ENCODE data around the gene UBE4B.
"Not testable (repeated sequence)": the region's sequence is repeated elsewhere in the genome, so short reads cannot be mapped to it uniquely, and the experiment has no call there.

The UBE4B gene

DNA sequence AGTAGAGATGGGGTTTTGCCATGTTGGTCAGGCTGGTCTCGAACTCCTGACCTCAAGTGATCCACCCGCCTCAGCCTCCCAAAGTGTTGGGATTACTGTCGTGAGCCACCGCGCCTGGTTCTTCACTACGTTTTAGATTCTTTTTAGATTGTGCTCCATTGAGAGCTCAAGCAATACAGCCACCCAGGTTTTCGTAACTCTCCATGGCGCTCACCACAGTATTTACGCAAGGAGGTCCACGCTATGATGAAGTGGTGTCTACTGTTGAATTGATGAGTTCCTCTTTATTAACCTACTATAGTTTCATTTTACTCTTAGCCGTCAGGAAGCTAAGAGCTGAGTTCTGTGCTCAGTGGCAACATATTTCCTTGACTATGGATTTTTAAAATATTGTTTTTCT lies 175.8 kb downstream of the UBE4B start:
- peaks cover 23% of the 10 kb centered on the region for H3K4me1 Mint-ChIP-seq (ENCODE audit: low read depth)
- H3K9me3 Mint-ChIP-seq (ENCODE audit: low read depth), result no peaks in the 10 kb centered on the region
- H3K36me3 Mint-ChIP-seq, result no peaks in the 10 kb centered on the region
- H3K27me3 Mint-ChIP-seq, result no peaks in the 10 kb centered on the region
- no peak overlapping the region for H3K27ac Mint-ChIP-seq
- H3K4me3 Mint-ChIP-seq, result peak overlapping the region; percentile 38

- Mint-ChIP-seq H3K4me1 (ENCODE audit: low read depth) (peaks cover 23% of the 10 kb centered on the region), H3K36me3 (no peaks in the 10 kb centered on the region), H3K27ac (peak overlapping the region; percentile 80), H3K9me3 (ENCODE audit: low read depth) (no peaks in the 10 kb centered on the region), H3K27me3 (no peaks in the 10 kb centered on the region), H3K4me3 (peak overlapping the region; percentile 91)
Observed at GRCh38 chr1:10209590-10209904, 176.8 kb downstream of the UBE4B start.

GRCh38 chr1:10209905-10210810 lies 177.4 kb downstream of the UBE4B start, which contains the start of gene KIF1B:
KIF1B (plus strand) TSS chr1:10210570; CDS start chr1:10232329, 21,759 bp downstream.
- Mint-ChIP-seq H3K4me1 (ENCODE audit: low read depth) (peaks cover 23% of the 10 kb centered on the region), H3K36me3 (no peaks in the 10 kb centered on the region), H3K27me3 (no peaks in the 10 kb centered on the region), H3K27ac (peak within 1 kb of the TSS; percentile 80), H3K4me3 (peak within 1 kb of the TSS; percentile 91), H3K9me3 (ENCODE audit: low read depth) (no peaks in the 10 kb centered on the region)

DNA sequence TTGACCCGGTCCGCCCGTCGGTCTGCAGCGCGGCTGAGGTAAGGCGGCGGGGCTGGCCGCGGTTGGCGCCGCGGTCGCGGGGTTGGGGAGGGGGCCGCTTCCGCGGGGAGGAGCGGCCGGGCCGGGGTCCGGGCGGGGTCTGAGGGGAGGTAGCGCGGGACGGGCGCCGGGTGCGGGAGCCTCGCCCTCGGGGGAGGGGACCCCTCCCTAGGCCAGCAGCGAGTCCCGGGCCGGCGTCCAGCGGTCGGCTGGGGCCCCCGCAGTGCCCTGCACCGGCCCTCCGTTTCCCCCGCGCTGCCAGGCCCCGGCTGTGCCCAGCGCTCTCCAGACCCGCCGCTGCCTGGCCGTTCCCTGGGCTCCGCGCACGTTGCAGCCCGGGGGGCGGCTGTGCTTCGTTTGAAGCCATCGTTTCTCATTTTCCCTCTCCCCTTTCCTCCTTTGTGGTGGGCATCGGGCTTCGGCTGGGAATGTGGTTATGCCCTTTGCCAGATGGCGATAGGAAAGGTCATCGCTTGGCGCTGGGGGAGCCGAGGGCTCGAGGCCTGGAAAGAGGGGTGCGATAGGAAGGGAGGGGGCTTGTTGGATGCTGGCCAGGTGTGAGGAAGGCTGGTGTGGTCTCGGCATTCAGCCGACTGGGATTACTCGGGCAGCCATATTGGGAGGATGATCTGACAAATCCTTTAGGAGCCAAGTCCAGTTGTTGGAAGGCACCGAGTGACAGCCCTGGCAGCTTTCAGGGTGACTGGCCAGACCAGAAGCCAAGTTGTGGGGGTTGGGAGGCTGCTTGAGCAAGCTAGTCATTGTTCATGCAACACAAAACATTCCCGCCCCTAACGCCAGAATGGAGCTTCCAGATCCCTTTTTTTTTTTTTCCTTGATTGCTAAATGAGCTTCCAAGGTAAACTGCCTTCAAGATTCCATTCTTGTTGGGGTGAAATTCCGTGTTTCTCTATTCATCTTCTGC lies 178.4 kb downstream of the UBE4B start:
- no peaks in the 10 kb centered on the region for H3K36me3 Mint-ChIP-seq
- H3K4me1 Mint-ChIP-seq (ENCODE audit: low read depth), result peaks cover 27% of the 10 kb centered on the region
- no peaks in the 10 kb centered on the region for H3K9me3 Mint-ChIP-seq (ENCODE audit: low read depth)
- peak overlapping the region; percentile 58 for H3K27ac Mint-ChIP-seq
- no peaks in the 10 kb centered on the region for H3K27me3 Mint-ChIP-seq
- H3K4me3 Mint-ChIP-seq, result peak overlapping the region; percentile 71

- H3K4me3 Mint-ChIP-seq, result peak overlapping the region; percentile 71
- H3K36me3 Mint-ChIP-seq, result no peaks in the 10 kb centered on the region
- peaks cover 32% of the 10 kb centered on the region for H3K4me1 Mint-ChIP-seq (ENCODE audit: low read depth)
- H3K9me3 Mint-ChIP-seq (ENCODE audit: low read depth), result no peaks in the 10 kb centered on the region
- H3K27ac Mint-ChIP-seq, result peak overlapping the region; percentile 18
- H3K27me3 Mint-ChIP-seq, result no peaks in the 10 kb centered on the region
Observed at GRCh38 chr1:10211805-10212410, 179.2 kb downstream of the UBE4B start.

GRCh38 chr1:10212476-10212875 lies 179.7 kb downstream of the UBE4B start:
- Mint-ChIP-seq H3K27ac (no peak overlapping the region), H3K36me3 (no peaks in the 10 kb centered on the region), H3K27me3 (no peaks in the 10 kb centered on the region), H3K9me3 (ENCODE audit: low read depth) (no peaks in the 10 kb centered on the region), H3K4me3 (peak overlapping the region; percentile 71), H3K4me1 (ENCODE audit: low read depth) (peaks cover 32% of the 10 kb centered on the region)

DNA sequence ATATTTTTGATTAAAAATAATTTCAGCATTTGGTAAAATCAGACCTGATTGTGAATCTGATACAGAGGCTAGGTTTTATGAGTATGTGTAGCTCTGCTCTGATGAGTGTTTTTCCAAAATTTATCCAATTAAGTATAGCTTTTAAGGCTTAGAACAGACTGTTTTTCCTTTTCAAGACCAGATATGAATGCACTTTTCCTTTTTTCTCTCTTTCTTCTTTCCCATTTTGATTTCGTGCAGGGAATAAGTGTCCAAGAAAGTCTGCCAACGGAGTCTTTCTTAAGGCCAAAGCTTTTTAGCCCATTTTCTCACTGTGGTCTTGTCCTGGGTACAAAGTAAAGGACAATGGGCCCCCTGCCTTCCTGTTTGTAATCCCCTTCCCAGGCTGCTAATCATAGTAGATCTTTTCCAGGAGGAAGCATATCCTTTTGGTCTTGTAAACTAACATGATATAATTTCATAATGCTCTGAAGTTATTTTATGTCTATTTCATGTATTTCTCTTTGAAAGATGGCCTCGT lies 180.5 kb downstream of the UBE4B start:
- no peak overlapping the region for H3K4me3 Mint-ChIP-seq
- H3K9me3 Mint-ChIP-seq (ENCODE audit: low read depth), result no peaks in the 10 kb centered on the region
- H3K27ac Mint-ChIP-seq, result no peak overlapping the region
- no peaks in the 10 kb centered on the region for H3K27me3 Mint-ChIP-seq
- H3K4me1 Mint-ChIP-seq (ENCODE audit: low read depth), result peaks cover 37% of the 10 kb centered on the region
- no peaks in the 10 kb centered on the region for H3K36me3 Mint-ChIP-seq

- H3K4me3 Mint-ChIP-seq, result no peak overlapping the region
- peaks cover 26% of the 10 kb centered on the region for H3K4me1 Mint-ChIP-seq (ENCODE audit: low read depth)
- peak overlapping the region; percentile 18 for H3K27ac Mint-ChIP-seq
- H3K36me3 Mint-ChIP-seq, result no peaks in the 10 kb centered on the region
- H3K27me3 Mint-ChIP-seq, result no peaks in the 10 kb centered on the region
- no peaks in the 10 kb centered on the region for H3K9me3 Mint-ChIP-seq (ENCODE audit: low read depth)
Observed at GRCh38 chr1:10216090-10216749, 183.5 kb downstream of the UBE4B start.

DNA sequence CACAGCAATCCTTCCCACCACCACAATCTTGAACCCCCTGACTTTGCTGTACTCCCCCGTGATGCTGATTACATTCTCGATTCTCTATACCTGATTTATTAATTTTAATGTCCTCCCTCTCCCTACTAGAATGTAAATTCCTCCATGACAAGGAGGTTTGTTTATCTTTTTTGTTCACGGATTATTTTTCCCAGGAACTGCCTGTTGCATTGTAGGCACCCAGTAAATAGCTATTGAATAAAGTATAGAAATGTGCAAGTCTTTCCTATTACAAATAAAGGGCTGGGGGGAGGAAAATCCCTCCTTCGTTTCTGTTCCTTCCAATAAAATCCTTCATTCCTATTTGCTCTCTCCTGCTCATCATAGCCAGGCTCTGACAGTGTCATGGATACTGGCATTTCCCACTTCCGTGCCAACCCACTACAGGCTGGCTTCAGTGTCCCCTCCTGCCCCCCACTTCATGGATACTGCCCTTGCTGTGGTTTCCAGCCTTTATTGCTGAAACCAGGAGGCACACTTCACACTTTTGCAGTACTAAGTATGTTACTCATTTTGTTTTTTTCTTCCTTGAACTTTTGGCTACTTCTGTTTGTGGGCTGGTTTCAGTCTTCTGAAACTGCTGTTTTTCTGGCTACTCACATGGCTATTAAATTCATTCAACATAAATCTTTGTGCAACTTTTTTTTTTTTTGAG lies 185.1 kb downstream of the UBE4B start:
- H3K9me3 Mint-ChIP-seq (ENCODE audit: low read depth), result no peaks in the 10 kb centered on the region
- no peak overlapping the region for H3K27ac Mint-ChIP-seq
- H3K4me3 Mint-ChIP-seq, result no peak overlapping the region
- H3K36me3 Mint-ChIP-seq, result no peaks in the 10 kb centered on the region
- H3K4me1 Mint-ChIP-seq (ENCODE audit: low read depth), result peaks cover 15% of the 10 kb centered on the region
- no peaks in the 10 kb centered on the region for H3K27me3 Mint-ChIP-seq

DNA sequence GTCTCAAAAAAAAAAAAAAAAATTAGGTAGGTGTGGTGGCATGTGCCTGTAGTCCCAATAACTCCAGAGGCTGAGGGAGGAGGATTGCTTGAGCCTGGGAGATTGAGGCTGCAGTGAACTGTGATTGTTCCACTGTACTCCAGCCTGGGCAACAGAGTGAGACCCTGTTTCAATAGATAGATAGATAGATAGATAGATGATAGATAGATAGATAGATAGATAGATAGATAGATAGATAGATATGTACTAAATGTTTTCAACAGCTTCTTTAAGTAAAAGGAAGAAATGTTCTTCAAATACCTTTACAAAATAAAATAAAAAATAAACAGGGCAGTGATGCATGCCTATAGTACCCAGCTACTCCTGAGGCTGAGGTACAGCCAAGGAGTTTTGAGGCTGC lies 187.4 kb downstream of the UBE4B start:
- no peak overlapping the region for H3K27ac Mint-ChIP-seq
- no peaks in the 10 kb centered on the region for H3K27me3 Mint-ChIP-seq

GRCh38 chr1:10220657-10221056 lies 187.9 kb downstream of the UBE4B start:
- H3K27me3 Mint-ChIP-seq; H3K36me3 Mint-ChIP-seq; H3K9me3 Mint-ChIP-seq (ENCODE audit: low read depth); H3K27ac Mint-ChIP-seq; H3K4me3 Mint-ChIP-seq: not testable (repeated sequence)
- H3K4me1 Mint-ChIP-seq (ENCODE audit: low read depth), result peaks cover 15% of the 10 kb centered on the region

More for the DNA sequence above, 187.4 kb downstream of the UBE4B start:
- no peaks in the 10 kb centered on the region for H3K9me3 Mint-ChIP-seq (ENCODE audit: low read depth)
- H3K4me1 Mint-ChIP-seq (ENCODE audit: low read depth), result peaks cover 15% of the 10 kb centered on the region
- no peak overlapping the region for H3K4me3 Mint-ChIP-seq
- no peaks in the 10 kb centered on the region for H3K36me3 Mint-ChIP-seq

- H3K27me3 Mint-ChIP-seq, result no peaks in the 10 kb centered on the region
- no peak overlapping the region for H3K27ac Mint-ChIP-seq
- H3K36me3 Mint-ChIP-seq, result no peaks in the 10 kb centered on the region
- no peak overlapping the region for H3K4me3 Mint-ChIP-seq
- no peaks in the 10 kb centered on the region for H3K9me3 Mint-ChIP-seq (ENCODE audit: low read depth)
- peaks cover 4% of the 10 kb centered on the region for H3K4me1 Mint-ChIP-seq (ENCODE audit: low read depth)
Observed at GRCh38 chr1:10225573-10225972, 192.8 kb downstream of the UBE4B start.

DNA sequence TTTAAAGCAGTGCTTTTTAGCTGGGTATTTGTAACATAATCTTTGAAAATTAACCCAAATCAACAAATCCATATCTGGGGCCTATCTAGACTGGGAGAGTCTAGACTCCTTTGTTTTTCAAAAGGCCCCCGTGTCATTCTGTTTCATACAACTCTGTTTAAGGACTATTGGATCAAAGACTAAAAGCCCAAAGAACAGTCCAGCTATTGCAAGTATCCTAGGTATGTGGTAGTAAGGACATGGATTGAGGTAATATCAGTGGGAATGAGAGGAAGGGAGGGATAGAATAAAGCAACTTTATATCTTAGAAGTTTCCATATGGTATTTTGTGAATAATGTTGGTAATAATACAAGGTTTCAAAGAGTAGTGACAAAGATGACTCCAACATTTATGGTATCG lies 195.8 kb downstream of the UBE4B start:
- Mint-ChIP-seq H3K36me3 (no peaks in the 10 kb centered on the region), H3K4me3 (no peak overlapping the region), H3K27me3 (no peaks in the 10 kb centered on the region), H3K9me3 (ENCODE audit: low read depth) (no peaks in the 10 kb centered on the region), H3K4me1 (ENCODE audit: low read depth) (peaks cover 5% of the 10 kb centered on the region), H3K27ac (no peak overlapping the region)

DNA sequence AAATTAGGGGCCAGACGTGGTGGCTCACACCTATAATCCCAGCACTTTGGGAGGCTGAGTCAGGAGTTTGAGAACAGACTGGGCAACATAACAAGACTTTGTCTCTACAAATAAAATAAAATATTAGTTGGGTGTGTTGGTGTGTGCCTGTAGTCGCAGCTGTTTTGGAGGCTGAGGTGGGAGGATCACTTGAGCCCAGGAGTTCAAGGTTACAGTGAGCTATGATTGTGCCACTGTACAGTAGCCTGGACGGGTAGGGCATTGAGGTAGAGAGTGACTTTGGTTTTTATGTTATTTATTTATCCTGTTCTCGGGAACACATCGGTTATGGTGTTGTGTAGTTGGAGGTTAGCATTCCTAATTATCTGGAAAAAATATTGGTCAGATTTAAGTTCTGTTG lies 197.1 kb downstream of the UBE4B start:
- peaks cover 5% of the 10 kb centered on the region for H3K4me1 Mint-ChIP-seq (ENCODE audit: low read depth)
- no peaks in the 10 kb centered on the region for H3K36me3 Mint-ChIP-seq
- H3K27ac Mint-ChIP-seq, result peak overlapping the region; percentile 59
- H3K27me3 Mint-ChIP-seq, result no peaks in the 10 kb centered on the region
- H3K4me3 Mint-ChIP-seq, result no peak overlapping the region
- H3K9me3 Mint-ChIP-seq (ENCODE audit: low read depth), result no peaks in the 10 kb centered on the region
